ENCODE measurements around the gene MYBBP1A.

DNA sequence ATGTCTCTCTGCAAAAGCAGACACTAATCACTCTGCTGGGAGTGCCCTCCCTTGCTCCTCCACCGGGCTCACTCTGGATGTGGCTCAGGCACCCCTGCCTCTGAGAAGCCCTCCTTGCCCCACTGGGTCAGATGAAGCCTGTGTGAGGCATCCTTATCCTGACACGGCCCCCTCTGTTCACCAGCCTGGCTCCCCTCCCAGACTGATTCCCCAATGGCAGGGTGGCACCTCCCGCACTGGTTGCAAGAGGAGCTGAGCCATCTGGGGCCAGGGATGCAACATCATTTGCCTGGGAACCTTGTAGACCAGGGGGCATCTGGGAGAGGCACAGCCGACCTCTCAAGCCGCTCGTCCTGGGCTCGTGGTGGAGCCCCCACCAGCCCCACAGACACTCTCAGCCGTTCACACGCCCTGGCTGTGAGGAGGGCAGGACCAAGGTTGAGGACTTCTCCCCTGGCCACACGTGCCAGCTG lies 35.8 kb upstream of the MYBBP1A start:
- TF ChIP-seq, protein P1, sequence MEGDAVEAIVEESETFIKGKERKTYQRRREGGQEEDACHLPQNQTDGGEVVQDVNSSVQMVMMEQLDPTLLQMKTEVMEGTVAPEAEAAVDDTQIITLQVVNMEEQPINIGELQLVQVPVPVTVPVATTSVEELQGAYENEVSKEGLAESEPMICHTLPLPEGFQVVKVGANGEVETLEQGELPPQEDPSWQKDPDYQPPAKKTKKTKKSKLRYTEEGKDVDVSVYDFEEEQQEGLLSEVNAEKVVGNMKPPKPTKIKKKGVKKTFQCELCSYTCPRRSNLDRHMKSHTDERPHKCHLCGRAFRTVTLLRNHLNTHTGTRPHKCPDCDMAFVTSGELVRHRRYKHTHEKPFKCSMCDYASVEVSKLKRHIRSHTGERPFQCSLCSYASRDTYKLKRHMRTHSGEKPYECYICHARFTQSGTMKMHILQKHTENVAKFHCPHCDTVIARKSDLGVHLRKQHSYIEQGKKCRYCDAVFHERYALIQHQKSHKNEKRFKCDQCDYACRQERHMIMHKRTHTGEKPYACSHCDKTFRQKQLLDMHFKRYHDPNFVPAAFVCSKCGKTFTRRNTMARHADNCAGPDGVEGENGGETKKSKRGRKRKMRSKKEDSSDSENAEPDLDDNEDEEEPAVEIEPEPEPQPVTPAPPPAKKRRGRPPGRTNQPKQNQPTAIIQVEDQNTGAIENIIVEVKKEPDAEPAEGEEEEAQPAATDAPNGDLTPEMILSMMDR (IDR thresholded peaks at IDR 0.05 in 2 of 3, conservative IDR thresholded peaks at IDR 0.05 in 1 of 3; ENCODE audit: insufficient read depth in 2 of 3, low read depth in 1 of 3, low read length in 3 of 3), result no peak
- no peak for TF ChIP-seq TCF7L2 (IDR thresholded peaks at IDR 0.05; ENCODE audit: low read depth, low read length)
- TF ChIP-seq FOSL1 (tag; conservative IDR thresholded peaks at IDR 0.05), result no peak
- no peak for TF ChIP-seq PPARD (CRISPR knock-in tag; IDR thresholded peaks at IDR 0.05)
- no peak for TF ChIP-seq HINFP (tag; conservative IDR thresholded peaks at IDR 0.05; ENCODE audit: low read depth)
- TF ChIP-seq CEBPG (CRISPR knock-in tag; IDR thresholded peaks at IDR 0.05), result no peak
- no peak for TF ChIP-seq CEBPG (tag; conservative IDR thresholded peaks at IDR 0.05 in 1 of 2, IDR thresholded peaks at IDR 0.05 in 1 of 2)
- TF ChIP-seq FOXA1 (IDR thresholded peaks at IDR 0.05; ENCODE audit: borderline replicate concordance), result no peak
- no peak for TF ChIP-seq ETV6 (IDR thresholded peaks at IDR 0.05; ENCODE audit: borderline replicate concordance in 1 of 2, low read depth in 2 of 2, low read length in 1 of 2)
- no peak for TF ChIP-seq ETV6 (CRISPR knock-in tag; IDR thresholded peaks at IDR 0.05; ENCODE audit: borderline replicate concordance)
- TF ChIP-seq PURB (CRISPR knock-in tag; IDR thresholded peaks at IDR 0.05; ENCODE audit: low read depth), result no peak
- no peak for TF ChIP-seq ATF3 (IDR thresholded peaks at IDR 0.05)
- TF ChIP-seq ATF3 (CRISPR knock-in tag; conservative IDR thresholded peaks at IDR 0.05), result no peak
- no peak for TF ChIP-seq MAFK (IDR thresholded peaks at IDR 0.05; ENCODE audit: low read length)

All from K562 (cell line).